Heart left ventricle (tissue), 13 donors: ENCODE results near the gene MAGI2.

Experiments used
- POLR2A ChIP-seq, 2 donors: fragments of 450-650 bp; IDR thresholded peaks; one replicate each; pipeline ENCODE4 v1.6.1; 2017; ENCODE audit warnings: antibody characterized with exemption in 2 of 2, mild to moderate bottlenecking in 2 of 2, moderate library complexity in 2 of 2
- TF ChIP-seq, protein P1 (sequence below), 12 donors: fragments of 200-600 bp; sonication (generic) in 4 of 12; IDR thresholded peaks; one replicate each; pipeline versions ENCODE4 v1.5.0 to v1.8.0; 2018 to 2022; ENCODE audit warnings: antibody characterized with exemption in 12 of 12, mild to moderate bottlenecking in 5 of 12
- donor health status: ischemic (EF 13 %, LVEDD 7.1; RV severe dilation, severe dysfunction).
- donor health status: DM: no; HTN: yes; CAD: no.
- donor health status: DM: no; HTN: no; CAD: no.
- donor health status: ischemic (EF 25% LVEDD 6.9; RV normal size, moderate dysfunction).
- donor health status: ischemic (EF 25% LVEDD 5.7; RV mildly dilated, moderate dysfunction).
- donor health status: ischemic (EF 35%, LVEDD 5.7; RV mildly dilated, moderate dysfunction).
- donor health status: nonischemic (EF 11% LVEDD 7.7; RV severe dilation, severe dysfunction).
- donor health status: DM: yes; HTN: yes; CAD: no.
- donor health status: PGD.
- donor health status: ischemic (EF 29% LVEDD 5.4; RV normal size, mild dysfunction).
- donor health status: nonischemic (EF 23%, LVEDD 6.1; RV moderate dilation, normal function).

- TF ChIP-seq, protein P1, sequence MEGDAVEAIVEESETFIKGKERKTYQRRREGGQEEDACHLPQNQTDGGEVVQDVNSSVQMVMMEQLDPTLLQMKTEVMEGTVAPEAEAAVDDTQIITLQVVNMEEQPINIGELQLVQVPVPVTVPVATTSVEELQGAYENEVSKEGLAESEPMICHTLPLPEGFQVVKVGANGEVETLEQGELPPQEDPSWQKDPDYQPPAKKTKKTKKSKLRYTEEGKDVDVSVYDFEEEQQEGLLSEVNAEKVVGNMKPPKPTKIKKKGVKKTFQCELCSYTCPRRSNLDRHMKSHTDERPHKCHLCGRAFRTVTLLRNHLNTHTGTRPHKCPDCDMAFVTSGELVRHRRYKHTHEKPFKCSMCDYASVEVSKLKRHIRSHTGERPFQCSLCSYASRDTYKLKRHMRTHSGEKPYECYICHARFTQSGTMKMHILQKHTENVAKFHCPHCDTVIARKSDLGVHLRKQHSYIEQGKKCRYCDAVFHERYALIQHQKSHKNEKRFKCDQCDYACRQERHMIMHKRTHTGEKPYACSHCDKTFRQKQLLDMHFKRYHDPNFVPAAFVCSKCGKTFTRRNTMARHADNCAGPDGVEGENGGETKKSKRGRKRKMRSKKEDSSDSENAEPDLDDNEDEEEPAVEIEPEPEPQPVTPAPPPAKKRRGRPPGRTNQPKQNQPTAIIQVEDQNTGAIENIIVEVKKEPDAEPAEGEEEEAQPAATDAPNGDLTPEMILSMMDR (IDR thresholded peaks at IDR 0.05), result no peak
- no peak for TF ChIP-seq POLR2A (IDR thresholded peaks at IDR 0.05)
Observed at GRCh38 chr7:78912781-78913180, 540.7 kb downstream of the MAGI2 start.
